ENCODE measurements around the gene FAM237B.
"Not testable (repeated sequence)": the region's sequence is repeated elsewhere in the genome, so short reads cannot be mapped to it uniquely, and the experiment has no call there.

Gene FAM237B

GRCh38 chr7:90320801-90321494, at the start of gene FAM237B:
Gene FAM237B (minus strand): TSS chr7:90321304. CDS start chr7:90319748, 1,556 bp downstream.
- H3K27ac ChIP-seq, result no peak within 1 kb of the TSS

GRCh38 chr7:90351987-90352386, 30.9 kb upstream of the FAM237B start:
- no peak overlapping the region for H3K27ac ChIP-seq
- TF ChIP-seq, protein P1, sequence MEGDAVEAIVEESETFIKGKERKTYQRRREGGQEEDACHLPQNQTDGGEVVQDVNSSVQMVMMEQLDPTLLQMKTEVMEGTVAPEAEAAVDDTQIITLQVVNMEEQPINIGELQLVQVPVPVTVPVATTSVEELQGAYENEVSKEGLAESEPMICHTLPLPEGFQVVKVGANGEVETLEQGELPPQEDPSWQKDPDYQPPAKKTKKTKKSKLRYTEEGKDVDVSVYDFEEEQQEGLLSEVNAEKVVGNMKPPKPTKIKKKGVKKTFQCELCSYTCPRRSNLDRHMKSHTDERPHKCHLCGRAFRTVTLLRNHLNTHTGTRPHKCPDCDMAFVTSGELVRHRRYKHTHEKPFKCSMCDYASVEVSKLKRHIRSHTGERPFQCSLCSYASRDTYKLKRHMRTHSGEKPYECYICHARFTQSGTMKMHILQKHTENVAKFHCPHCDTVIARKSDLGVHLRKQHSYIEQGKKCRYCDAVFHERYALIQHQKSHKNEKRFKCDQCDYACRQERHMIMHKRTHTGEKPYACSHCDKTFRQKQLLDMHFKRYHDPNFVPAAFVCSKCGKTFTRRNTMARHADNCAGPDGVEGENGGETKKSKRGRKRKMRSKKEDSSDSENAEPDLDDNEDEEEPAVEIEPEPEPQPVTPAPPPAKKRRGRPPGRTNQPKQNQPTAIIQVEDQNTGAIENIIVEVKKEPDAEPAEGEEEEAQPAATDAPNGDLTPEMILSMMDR (conservative IDR thresholded peaks at IDR 0.05), result no peak
- TF ChIP-seq ZFX (IDR thresholded peaks at IDR 0.05), result no peak

More at GRCh38 chr7:90320801-90321494, at the start of gene FAM237B:
- TF ChIP-seq ZFX (IDR thresholded peaks at IDR 0.05), result no peak
- TF ChIP-seq, protein P1 (conservative IDR thresholded peaks at IDR 0.05), result no peak

- not testable (repeated sequence) for H3K27ac ChIP-seq
These were observed 28.9 kb upstream of the FAM237B start for GRCh38 chr7:90350032-90350431.

DNA sequence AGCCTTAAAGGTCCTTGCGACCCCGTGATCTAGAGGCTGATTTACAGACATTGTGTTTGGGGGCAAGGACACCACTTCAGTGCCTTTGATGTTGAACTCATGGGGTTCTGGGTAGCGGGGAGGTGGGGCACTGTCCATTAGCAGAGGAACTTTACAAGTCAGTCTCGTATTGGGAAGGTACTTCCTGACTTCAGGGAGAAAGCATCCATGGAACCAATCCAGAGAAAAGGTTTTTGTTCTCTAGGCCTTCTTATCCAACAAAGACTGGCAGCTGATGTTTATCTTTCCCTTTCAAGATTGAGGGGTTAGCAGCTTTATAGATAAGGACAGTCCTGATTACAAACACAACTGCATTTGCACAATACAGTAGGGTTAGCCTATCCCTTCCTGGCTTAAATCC, 28.2 kb upstream of the FAM237B start:
- H3K27ac ChIP-seq, result no peak overlapping the region
- no peak for TF ChIP-seq ZFX (IDR thresholded peaks at IDR 0.05)
- TF ChIP-seq, protein P1 (conservative IDR thresholded peaks at IDR 0.05), result no peak

GRCh38 chr7:90347759-90348158, 26.7 kb upstream of the FAM237B start:
- H3K27ac ChIP-seq, result no peak overlapping the region
- TF ChIP-seq, protein P1 (conservative IDR thresholded peaks at IDR 0.05), result no peak

GRCh38 chr7:90346336-90347125, 25.4 kb upstream of the FAM237B start, which contains the start of gene GTPBP10:
Gene GTPBP10 (plus strand): TSS chr7:90346716. CDS start chr7:90346742, 26 bp downstream.
- H3K27ac ChIP-seq, result peak within 1 kb of the TSS; percentile 84
- TF ChIP-seq, protein P1 (conservative IDR thresholded peaks at IDR 0.05), result peak; percentile 95
- peak; percentile 90 for TF ChIP-seq ZFX (IDR thresholded peaks at IDR 0.05)

DNA sequence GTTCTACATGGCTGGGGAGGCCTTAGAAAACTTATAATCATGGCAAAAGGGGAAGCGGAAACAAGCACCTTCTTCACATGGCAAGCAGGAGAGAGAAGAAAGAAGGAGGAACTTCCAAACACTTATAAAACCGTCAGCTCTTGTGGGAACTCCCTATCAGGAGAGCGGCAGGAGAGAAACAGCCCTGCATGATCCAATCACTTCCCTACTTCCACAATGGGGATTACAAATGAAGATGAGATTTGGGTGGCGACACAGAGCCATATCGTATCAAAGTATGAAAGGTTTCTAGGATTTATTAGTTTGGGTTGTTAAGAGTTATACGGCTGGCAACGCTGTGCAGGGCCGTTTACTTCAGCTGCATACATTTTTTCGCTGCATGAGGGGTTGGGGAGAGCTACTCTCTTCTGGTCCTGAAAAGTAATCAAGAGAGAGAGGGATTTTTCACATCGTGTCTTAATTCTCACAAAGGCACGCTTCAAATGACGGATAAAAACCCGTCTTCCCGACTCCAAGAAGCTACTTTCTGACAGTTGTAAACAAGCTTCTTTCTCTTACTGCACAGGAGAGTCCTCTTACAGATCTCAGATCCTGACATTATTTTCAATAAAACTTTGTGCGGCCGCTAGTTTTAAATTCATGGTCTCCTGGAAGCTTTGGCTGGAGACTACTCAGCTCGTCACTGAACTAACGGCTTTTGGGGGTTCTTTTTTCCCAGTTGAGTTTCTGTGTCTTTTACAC, 24.7 kb upstream of the FAM237B start:
- TF ChIP-seq, protein P1 (conservative IDR thresholded peaks at IDR 0.05), result no peak
- no peak for TF ChIP-seq ZFX (IDR thresholded peaks at IDR 0.05)
- peak overlapping the region; percentile 84 for H3K27ac ChIP-seq

All from C4-2B (cell line).